Measurements from ENCODE around the gene LLPH. TPM values are rescaled to one million over a fixed set of nuclear protein-coding genes. Genes with fewer than 3 reads are reported as not detected.

Gene LLPH
- total and polyA plus RNA-seq, 9 donors, result 19.6 to 33.4 (median 29.7) TPM

DNA sequence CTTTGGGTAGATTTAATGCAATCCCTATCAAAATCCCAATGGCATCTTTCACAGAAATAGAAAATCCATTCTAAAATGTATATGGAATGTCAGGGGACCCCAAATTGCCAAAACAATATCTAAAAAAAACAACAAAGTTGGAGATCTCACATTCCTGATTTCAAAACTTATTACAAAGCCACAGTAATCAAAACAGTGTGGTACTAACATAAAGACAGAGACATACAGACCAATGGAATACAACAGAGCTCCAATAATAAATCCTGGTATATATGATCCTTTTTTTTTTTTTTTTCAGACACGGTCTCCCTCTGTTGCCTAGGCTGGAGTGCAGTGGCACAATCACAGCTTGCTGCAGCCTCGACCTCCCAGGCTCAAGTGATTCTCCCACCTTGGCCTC is 34.6 kb upstream of the LLPH start:
- Histone ChIP-seq H3K4me1 (ENCODE audit: control insufficient read depth, insufficient read depth, low read length) (peaks cover 7% of the 10 kb centered on the region), H3K27me3 (ENCODE audit: control insufficient read depth, insufficient read depth, low read length) (no peaks in the 10 kb centered on the region), H3K9me3 (replicated peaks; ENCODE audit: control insufficient read depth, low read depth, low read length) (peaks cover 11% of the 10 kb centered on the region), H3K4me3 (ENCODE audit: low read length) (no peak overlapping the region), H3K27ac (ENCODE audit: low read length) (no peak overlapping the region), H3K36me3 (ENCODE audit: control insufficient read depth, insufficient read depth, low read length) (peaks cover 3% of the 10 kb centered on the region)
- no CpG with 5 or more reads among the region's 2 CpGs for WGBS (ENCODE audit: insufficient coverage)
- no peak for DNase-seq

DNA sequence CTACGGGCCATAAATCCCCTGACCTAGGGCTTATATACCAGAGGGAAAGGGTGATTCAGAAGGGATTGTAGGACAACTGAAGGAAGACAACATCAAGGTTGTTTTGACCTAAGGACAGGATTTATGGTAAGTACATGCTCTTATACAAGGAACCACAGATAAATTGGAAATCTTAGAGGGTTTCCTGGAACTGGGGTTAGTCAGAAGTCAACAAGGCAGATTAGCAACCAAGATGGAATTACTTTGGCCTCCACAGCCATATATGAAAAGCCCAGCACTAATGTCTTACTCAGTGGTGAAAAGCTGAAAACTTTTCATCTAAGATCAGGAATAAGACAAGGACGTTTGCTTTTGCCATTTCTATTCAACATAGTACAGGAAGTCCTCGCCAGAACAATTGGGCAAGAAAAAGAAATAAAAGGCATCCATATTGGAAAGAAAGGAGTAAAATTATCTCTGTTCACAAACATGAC is 33.8 kb upstream of the LLPH start:
- 100% methylated on average over 1 of the region's 3 CpGs for WGBS (ENCODE audit: insufficient coverage)

GRCh38 chr12:66163289-66163688 is 32.7 kb upstream of the LLPH start:
- no CpG with 5 or more reads among the region's 4 CpGs for WGBS (ENCODE audit: insufficient coverage)
- H3K4me3 ChIP-seq (ENCODE audit: low read length), result no peak overlapping the region
- H3K9me3 ChIP-seq (replicated peaks; ENCODE audit: control insufficient read depth, low read depth, low read length), result peaks cover 17% of the 10 kb centered on the region
- H3K27ac ChIP-seq (ENCODE audit: low read length), result no peak overlapping the region
- H3K27me3 ChIP-seq (ENCODE audit: control insufficient read depth, insufficient read depth, low read length), result no peaks in the 10 kb centered on the region
- H3K4me1 ChIP-seq (ENCODE audit: control insufficient read depth, insufficient read depth, low read length), result peaks cover 4% of the 10 kb centered on the region
- H3K36me3 ChIP-seq (ENCODE audit: control insufficient read depth, insufficient read depth, low read length), result peaks cover 15% of the 10 kb centered on the region
- no peak for DNase-seq

More for the DNA sequence above, 33.8 kb upstream of the LLPH start:
- Histone ChIP-seq H3K4me3 (ENCODE audit: low read length) (no peak overlapping the region), H3K9me3 (replicated peaks; ENCODE audit: control insufficient read depth, low read depth, low read length) (peaks cover 11% of the 10 kb centered on the region), H3K27ac (ENCODE audit: low read length) (no peak overlapping the region), H3K27me3 (ENCODE audit: control insufficient read depth, insufficient read depth, low read length) (no peaks in the 10 kb centered on the region), H3K4me1 (ENCODE audit: control insufficient read depth, insufficient read depth, low read length) (peaks cover 7% of the 10 kb centered on the region), H3K36me3 (ENCODE audit: control insufficient read depth, insufficient read depth, low read length) (peaks cover 10% of the 10 kb centered on the region)
- DNase-seq, result no peak

DNA sequence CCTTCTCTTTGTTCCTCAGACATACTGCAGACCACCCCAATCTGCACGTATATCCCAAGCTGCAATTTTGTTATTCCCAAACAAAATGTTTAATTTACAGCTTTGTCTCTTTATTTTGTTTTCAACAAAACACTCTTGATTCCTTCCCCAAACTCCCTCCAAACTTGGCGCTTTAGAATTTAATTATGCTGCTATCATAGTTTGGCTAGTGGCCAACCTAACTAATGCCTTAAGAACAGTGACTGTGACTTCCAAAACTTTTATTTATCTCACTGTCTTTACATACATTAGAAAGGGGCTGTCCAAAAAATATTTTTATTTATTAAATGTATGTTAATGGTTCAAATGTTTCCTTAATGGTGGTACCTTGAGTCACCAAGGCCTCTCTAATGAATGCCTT is 32.2 kb upstream of the LLPH start:
- Histone ChIP-seq H3K4me1 (ENCODE audit: control insufficient read depth, insufficient read depth, low read length) (no peaks in the 10 kb centered on the region), H3K27me3 (ENCODE audit: control insufficient read depth, insufficient read depth, low read length) (no peaks in the 10 kb centered on the region), H3K9me3 (replicated peaks; ENCODE audit: control insufficient read depth, low read depth, low read length) (peaks cover 17% of the 10 kb centered on the region), H3K27ac (ENCODE audit: low read length) (no peak overlapping the region), H3K4me3 (ENCODE audit: low read length) (no peak overlapping the region), H3K36me3 (ENCODE audit: control insufficient read depth, insufficient read depth, low read length) (peaks cover 15% of the 10 kb centered on the region)
- WGBS (ENCODE audit: insufficient coverage), result 80% methylated on average over 1 of the region's 2 CpGs
- DNase-seq, result no peak

DNA sequence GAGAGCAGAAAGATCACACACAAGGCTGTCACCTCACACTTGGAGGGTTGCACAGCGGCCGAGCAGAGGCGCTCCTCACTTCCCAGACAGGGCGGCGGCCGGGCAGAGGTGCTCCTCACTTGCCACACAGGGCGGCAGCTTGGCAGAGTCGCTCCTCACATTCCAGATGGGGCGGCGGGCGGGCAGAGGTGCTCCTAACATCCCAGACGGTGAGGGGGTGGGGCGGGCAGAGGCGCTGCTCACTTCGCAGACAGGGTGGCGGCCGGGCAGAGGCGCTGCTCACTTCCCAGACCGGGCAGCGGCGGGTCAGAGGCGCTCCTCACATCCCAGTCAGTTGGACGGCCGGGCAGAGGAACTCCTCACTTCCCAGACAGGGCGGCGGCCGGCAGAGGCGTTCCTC is 30.2 kb upstream of the LLPH start:
- Histone ChIP-seq H3K4me3 (ENCODE audit: low read length) (no peak overlapping the region), H3K4me1 (ENCODE audit: control insufficient read depth, insufficient read depth, low read length) (no peaks in the 10 kb centered on the region), H3K9me3 (replicated peaks; ENCODE audit: control insufficient read depth, low read depth, low read length) (peaks cover 16% of the 10 kb centered on the region), H3K27ac (ENCODE audit: low read length) (no peak overlapping the region), H3K36me3 (ENCODE audit: control insufficient read depth, insufficient read depth, low read length) (peaks cover 15% of the 10 kb centered on the region), H3K27me3 (ENCODE audit: control insufficient read depth, insufficient read depth, low read length) (no peaks in the 10 kb centered on the region)
- DNase-seq, result no peak
- 94% methylated on average over 21 of the region's 28 CpGs for WGBS (ENCODE audit: insufficient coverage)

DNA sequence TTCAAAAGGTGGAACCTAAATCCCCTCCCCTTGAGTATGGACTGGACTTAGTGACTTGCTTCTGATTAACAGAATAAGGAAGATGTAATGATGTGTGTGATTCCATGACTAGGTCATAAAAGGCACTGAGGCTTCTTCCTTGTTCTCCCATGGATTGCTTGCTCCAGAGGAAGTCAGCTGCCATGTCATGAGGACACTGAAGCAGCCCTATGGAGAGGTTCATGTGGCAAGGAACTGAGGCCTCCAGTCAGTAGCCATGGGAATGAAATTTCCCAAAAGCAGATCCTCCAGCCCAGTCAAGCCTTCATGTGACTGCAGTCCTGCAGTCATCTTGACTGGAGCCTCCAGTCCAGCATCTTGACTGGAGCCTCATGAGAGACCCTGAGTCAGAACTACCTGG is 28.6 kb upstream of the LLPH start:
- Histone ChIP-seq H3K27ac (ENCODE audit: low read length) (no peak overlapping the region), H3K27me3 (ENCODE audit: control insufficient read depth, insufficient read depth, low read length) (no peaks in the 10 kb centered on the region), H3K9me3 (replicated peaks; ENCODE audit: control insufficient read depth, low read depth, low read length) (peaks cover 7% of the 10 kb centered on the region), H3K4me3 (ENCODE audit: low read length) (no peak overlapping the region), H3K4me1 (ENCODE audit: control insufficient read depth, insufficient read depth, low read length) (no peaks in the 10 kb centered on the region), H3K36me3 (ENCODE audit: control insufficient read depth, insufficient read depth, low read length) (peaks cover 18% of the 10 kb centered on the region)
- DNase-seq, result no peak

DNA sequence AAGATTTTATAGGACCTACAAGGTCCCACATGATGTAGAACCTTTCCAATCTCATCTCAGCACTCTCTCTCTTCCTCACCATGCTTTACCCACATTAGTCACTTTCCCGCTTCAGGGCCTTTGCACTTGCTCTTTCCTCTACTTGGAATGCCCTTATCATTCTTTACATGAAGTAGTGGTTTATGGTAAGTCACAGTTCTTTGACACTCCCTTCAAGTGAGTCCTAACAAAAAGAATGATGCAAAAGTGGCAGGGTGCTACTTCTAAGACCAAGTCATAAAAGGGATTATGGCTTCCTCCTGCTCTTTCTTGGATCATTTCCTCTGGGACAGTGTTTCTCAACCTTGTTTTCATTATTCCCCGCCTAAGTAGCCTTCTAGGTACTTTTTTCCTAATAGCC is 26.1 kb upstream of the LLPH start:
- no peak for DNase-seq
- WGBS (ENCODE audit: insufficient coverage), result no CpG with 5 or more reads among the region's 2 CpGs
- Histone ChIP-seq H3K4me1 (ENCODE audit: control insufficient read depth, insufficient read depth, low read length) (no peaks in the 10 kb centered on the region), H3K9me3 (replicated peaks; ENCODE audit: control insufficient read depth, low read depth, low read length) (peaks cover 6% of the 10 kb centered on the region), H3K4me3 (ENCODE audit: low read length) (no peak overlapping the region), H3K27me3 (ENCODE audit: control insufficient read depth, insufficient read depth, low read length) (no peaks in the 10 kb centered on the region), H3K27ac (ENCODE audit: low read length) (no peak overlapping the region), H3K36me3 (ENCODE audit: control insufficient read depth, insufficient read depth, low read length) (peaks cover 18% of the 10 kb centered on the region)

GRCh38 chr12:66154776-66155175 is 24.2 kb upstream of the LLPH start:
- Histone ChIP-seq H3K27ac (ENCODE audit: low read length) (no peak overlapping the region), H3K4me1 (ENCODE audit: control insufficient read depth, insufficient read depth, low read length) (no peaks in the 10 kb centered on the region), H3K27me3 (ENCODE audit: control insufficient read depth, insufficient read depth, low read length) (no peaks in the 10 kb centered on the region), H3K36me3 (ENCODE audit: control insufficient read depth, insufficient read depth, low read length) (peaks cover 16% of the 10 kb centered on the region), H3K4me3 (ENCODE audit: low read length) (no peak overlapping the region), H3K9me3 (replicated peaks; ENCODE audit: control insufficient read depth, low read depth, low read length) (peaks cover 6% of the 10 kb centered on the region)
- DNase-seq, result no peak

GRCh38 chr12:66152732-66153131 is 22.2 kb upstream of the LLPH start:
- Histone ChIP-seq H3K36me3 (ENCODE audit: control insufficient read depth, insufficient read depth, low read length) (peaks cover 13% of the 10 kb centered on the region), H3K27ac (ENCODE audit: low read length) (no peak overlapping the region)
- no CpG with 5 or more reads among the region's 1 CpG for WGBS (ENCODE audit: insufficient coverage)

GRCh38 chr12:66149702-66150398 is 19.3 kb upstream of the LLPH start:
- Histone ChIP-seq H3K36me3 (ENCODE audit: control insufficient read depth, insufficient read depth, low read length) (peaks cover 15% of the 10 kb centered on the region), H3K4me1 (ENCODE audit: control insufficient read depth, insufficient read depth, low read length) (no peaks in the 10 kb centered on the region), H3K9me3 (replicated peaks; ENCODE audit: control insufficient read depth, low read depth, low read length) (no peaks in the 10 kb centered on the region), H3K27ac (ENCODE audit: low read length) (no peak overlapping the region), H3K27me3 (ENCODE audit: control insufficient read depth, insufficient read depth, low read length) (no peaks in the 10 kb centered on the region), H3K4me3 (ENCODE audit: low read length) (no peak overlapping the region)
- peak; percentile 36 for DNase-seq
- 100% methylated on average over 1 of the region's 5 CpGs for WGBS (ENCODE audit: insufficient coverage)

More at GRCh38 chr12:66152732-66153131, 22.2 kb upstream of the LLPH start:
- Histone ChIP-seq H3K4me1 (ENCODE audit: control insufficient read depth, insufficient read depth, low read length) (no peaks in the 10 kb centered on the region), H3K4me3 (ENCODE audit: low read length) (no peak overlapping the region), H3K27me3 (ENCODE audit: control insufficient read depth, insufficient read depth, low read length) (no peaks in the 10 kb centered on the region), H3K9me3 (replicated peaks; ENCODE audit: control insufficient read depth, low read depth, low read length) (no peaks in the 10 kb centered on the region)
- DNase-seq, result no peak

Data from muscle of leg (tissue), 11 donors.